NCI-H1436 treated with DMSO at 0.1 percent for 48 hours (cell line): ENCODE measurements around the gene NFASC.

ENCODE experiments used
- DNase-seq: peaks from one replicate; lab custom pipeline; 2025; lab: John Stamatoyannopoulos, UW

NFASC gene

DNA sequence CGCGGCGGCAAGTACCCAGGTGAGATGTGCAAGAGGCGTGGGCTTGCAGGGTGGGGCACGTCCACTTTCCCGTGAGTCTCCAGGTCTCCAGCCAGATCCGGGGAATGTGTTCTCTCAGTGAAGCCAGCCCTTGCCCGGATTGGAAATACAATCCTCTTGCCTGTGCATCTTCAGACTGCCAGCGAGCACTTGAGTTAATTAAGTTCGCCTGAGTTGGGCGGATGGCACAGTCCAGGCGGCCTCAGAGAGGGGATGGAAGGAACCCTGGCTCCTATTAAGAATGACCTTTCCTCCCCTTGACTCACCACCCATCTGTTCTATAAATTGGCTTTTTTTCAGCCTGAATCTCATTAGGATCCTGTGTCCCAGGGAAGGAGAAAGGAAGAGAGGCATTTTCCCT is 139.0 kb downstream of the NFASC start:
- DNase-seq, result no peak

DNA sequence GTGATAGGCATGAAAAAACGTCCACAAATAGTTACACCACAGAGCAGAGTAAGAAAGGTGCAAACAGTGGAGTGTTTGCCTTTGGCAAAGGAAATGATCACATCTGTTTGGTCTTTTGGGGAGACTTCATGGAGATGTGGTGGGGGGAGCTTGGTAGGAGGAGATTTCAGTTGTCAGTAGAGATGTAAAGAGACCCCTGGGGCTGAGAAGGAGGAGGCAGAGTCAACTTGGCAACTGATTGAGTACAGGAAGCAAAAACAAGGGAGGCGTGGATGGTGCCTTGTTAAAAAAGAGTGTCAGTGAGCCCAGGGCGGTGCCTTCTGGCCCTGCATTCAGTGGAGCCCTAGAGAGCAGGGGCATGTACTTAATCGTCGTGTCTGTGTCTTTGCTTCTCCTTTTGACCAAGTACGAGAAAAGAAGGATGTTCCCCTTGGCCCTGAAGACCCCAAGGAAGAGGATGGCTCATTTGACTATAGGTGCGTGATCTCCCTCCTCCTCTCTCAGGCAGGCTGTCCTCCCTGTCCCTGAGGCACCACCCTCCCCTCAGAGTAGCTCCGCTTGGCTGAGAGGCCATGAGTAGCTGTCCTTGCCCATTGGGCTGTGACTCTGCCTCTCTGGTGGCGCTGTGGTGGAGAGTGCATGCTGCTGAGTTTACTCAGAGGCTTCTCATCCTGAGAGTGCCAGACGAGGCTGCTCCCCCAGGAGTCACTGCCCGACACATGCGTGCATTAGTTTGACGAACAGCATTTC is 141.9 kb downstream of the NFASC start:
- peak; percentile 12 for DNase-seq

DNA sequence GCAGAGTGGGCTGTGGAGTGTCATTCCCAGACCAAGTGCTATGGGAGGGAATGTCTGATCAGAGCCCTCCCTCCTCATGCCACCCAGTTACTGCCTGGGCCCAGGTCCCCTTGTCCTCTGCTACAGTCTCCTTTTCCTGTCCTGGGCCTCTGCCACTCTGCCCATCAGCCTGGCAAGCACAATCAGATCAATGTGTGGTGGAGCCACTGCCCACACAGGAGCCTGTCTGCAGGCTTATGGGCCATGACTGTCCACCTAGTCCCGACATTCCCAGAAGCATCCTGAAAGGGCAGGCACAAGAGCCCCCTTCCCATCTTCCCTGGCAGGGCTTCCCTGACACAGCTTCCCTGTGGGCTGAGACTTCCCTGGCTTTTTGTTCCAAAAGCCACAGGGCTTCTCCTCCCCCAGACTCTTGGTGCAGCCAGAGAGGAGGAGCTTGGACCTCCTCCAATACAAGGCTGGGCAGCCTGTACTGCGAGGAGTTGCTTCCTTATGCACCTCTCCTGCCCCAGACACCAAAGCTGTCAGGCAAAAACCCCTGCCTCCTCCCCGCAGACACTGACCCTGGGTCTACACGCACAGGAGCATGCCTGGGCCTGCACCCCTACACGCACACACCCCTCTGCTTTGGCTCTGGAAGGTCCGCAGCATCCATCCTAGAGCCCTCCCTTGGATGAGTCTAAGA is 143.2 kb downstream of the NFASC start:
- no peak for DNase-seq

GRCh38 chr1:205014783-205015182 is 144.1 kb downstream of the NFASC start:
- DNase-seq, result no peak

DNA sequence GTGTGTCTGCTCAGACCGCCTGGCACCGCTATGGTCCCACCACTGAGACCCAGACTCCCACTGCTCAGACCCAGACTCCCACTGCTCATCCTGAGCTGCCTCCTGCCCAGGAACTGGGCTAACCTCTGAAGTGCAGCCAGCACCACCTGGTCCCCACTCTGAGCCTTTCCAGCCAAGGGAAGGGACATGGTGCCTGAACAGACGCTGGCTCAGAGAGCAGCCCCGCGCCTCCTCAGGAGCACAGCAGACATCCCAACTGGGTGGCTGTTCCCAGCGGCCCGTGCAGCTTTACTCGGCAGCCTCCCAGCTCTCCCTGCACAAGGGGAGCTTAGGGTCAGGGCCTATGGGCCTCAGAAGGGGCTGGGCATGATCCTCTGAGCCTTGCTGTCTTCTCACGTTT is 144.6 kb downstream of the NFASC start:
- no peak for DNase-seq

- no peak for DNase-seq
Observed at GRCh38 chr1:205016075-205016474, 145.4 kb downstream of the NFASC start.

DNA sequence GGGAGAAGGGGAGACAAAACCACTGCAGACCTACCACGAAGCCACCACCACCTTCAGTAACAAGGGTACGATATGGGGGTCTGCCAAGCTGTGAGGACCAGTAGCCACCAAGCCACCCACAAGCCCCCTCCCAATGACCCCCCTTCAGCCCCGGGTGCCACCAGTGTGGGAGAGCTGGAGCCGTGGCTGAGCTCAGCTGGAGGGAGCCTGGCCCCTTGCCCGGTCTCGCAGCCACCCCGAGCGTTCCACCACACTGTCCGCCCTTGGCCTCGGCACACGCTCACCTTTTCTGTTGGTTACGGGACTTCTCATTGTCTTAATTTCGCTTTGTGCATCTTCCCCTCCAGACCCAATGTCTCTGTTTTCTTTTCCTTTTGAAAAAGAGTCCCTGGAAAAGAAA is 145.9 kb downstream of the NFASC start:
- no peak for DNase-seq

DNA sequence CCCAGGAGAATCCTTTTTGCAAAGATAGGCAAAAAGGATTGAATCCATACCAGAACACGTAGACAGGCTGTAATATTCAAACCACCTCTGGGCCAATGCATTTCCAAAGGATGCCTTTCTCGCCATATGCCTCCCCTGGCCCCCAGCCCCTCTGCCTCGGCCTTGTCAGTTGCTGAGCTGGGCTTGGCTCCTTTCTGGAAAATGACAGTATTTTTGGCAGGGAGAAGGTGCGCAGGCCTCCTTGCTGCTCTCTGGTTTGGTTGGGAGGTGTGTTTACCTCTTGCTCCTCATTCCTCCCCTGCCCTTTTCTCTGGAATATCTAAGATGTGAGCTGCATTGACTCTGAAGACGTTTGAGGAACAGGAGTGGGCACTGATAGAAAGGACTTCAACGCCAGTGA is 146.3 kb downstream of the NFASC start:
- no peak for DNase-seq

GRCh38 chr1:205017766-205018165 is 147.1 kb downstream of the NFASC start:
- no peak for DNase-seq

DNA sequence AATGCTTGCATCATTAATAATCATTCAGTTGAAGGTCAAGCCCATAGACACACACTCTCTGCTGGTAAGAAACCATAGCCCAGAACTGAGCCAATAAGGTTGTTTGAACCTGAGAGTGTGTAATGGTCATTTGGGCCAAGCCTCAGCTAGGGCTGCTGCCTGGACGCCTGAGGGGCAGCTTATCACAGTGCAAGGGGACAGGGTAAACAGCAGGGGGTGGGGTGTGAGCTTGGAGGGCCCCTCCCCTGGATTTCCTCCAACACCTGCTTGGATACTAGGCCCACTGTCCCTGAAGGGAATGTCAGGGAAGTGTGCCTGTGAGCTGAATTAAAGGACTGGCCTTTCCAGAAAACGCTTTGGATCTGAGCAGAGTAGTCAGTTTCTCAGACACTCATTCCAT is 147.7 kb downstream of the NFASC start:
- DNase-seq, result no peak

DNA sequence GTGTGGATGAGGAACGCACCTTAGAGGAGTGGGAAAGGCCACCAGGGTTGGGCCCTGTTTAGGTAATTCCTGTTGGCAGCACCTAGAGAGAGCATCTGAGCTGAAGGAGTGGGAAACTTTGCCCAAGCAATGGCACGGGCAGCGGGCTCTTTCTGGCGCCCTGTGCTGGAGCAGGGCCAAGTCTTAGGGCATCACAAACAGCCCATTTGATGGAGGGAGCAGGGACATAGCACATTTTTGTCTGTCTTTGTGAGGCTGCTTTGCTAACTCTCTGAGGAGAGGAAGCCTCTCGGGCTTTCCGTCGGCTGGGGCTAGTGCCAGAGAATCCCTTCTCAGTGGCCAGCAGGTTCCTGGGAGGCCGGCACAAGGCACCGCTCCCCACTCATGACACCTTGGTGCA is 149.8 kb downstream of the NFASC start:
- no peak for DNase-seq

DNA sequence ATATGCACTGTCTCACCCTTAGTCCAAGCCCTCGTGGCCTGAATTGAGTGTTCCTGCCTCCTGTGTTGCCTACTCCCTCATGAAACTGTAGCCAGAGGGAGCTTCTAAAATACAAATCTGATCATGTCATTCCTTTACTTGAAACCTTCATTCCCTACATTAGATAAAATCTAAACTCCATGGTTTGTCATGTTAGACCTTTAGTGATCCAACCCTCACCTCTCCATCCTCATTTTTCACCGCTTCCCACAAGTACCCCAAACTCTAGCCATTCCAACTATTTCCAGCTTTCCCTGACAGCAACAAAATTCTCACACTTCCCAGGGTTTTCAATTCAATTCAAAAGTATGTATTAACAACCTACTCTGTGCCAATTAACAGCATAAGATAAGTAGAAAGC is 154.0 kb downstream of the NFASC start:
- DNase-seq, result no peak

GRCh38 chr1:205025239-205025638 is 154.6 kb downstream of the NFASC start:
- DNase-seq, result no peak

- no peak for DNase-seq
Observed at GRCh38 chr1:205026181-205026580, 155.5 kb downstream of the NFASC start.

- no peak for DNase-seq
Observed at GRCh38 chr1:205028390-205028789, 157.7 kb downstream of the NFASC start.

DNA sequence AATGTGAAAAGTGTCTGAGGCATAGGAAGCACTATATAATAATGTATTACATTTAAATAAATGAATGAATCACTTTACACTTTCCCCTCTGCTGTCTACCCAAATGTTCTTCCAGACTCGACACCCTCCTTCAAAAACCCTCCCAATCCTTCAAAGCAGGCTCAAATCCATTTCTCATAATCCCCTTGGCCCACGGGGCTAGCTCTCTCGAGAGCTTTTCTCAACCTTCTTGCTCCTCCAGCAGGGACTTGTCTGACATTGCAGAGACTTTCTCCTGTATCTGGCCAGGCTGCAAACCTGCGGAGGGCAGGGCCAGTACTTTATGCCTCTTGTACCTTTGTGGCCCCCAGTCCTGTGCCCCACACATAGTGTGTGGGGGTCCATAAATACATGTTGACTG is 158.3 kb downstream of the NFASC start:
- no peak for DNase-seq

DNA sequence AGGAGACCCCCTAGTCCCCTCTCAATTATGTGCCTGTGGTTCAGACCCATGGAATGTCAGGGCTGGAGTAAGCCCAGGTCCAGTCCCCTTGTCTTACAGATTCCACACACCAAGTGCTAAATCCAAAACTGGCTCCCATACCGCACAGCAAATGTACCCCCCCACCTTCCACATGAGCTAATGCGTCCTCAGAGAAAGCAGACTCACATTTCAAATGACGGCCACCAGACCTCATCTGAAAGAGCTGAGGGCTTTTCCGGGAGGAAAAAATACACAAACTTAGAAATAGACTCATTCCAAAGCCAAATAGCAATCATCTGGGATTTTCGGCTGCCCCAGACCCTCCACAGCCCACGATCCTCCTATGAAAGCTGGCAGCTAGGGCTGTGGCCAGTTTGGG is 159.6 kb downstream of the NFASC start:
- DNase-seq, result no peak

- DNase-seq, result peak; percentile 82
Observed at GRCh38 chr1:205030896-205031295, 160.2 kb downstream of the NFASC start.

GRCh38 chr1:205032508-205032907 is 161.8 kb downstream of the NFASC start:
- no peak for DNase-seq

DNA sequence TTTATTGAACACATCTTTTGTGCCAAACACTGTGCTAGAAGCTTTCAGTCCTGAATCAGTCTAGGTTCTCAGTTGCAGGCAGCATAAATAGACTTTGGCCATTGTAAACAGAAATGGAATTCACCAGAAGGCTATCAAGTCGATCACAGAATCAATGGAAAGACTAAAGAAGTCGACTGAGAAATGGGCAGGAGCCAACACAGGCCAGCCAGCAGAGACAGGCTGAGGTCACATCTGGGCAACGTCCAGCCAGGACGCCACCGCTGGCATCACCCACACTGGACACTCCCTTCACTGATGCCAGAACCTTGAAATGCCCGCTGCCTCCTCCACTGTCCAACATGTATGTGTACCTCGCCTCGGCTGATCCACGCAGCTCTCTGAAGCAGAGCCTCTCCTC is 166.9 kb downstream of the NFASC start:
- DNase-seq, result no peak

DNA sequence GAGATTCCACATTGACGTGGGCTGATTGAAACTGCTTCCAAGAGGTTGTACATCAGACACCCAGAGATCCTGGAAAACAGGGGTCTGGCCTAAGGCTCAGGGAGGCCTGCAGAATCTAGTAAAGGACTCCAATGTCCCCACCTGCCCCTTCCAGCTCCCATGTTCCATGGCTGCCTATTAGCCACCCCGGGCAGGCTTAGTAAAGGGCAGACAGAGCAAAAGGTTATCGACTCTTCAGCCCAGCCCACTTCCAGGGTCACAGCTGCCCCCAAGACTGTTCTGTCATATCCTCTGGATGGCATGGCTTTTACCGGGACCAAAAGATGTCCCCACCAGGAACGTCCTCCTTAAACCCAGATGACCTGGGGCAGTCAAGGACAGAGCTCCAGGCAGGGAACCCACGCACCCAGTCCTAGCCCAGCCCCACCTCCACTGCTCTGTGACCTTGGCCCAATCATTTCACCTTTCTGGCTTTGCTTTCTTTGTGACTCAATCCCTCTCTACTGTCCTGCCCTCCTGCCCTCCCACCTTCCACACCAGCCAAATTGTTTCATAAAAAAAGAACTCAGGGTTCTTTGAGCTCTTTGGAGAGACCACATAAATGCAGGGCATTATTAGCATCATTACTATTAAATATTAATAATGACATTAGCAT is 167.6 kb downstream of the NFASC start:
- DNase-seq, result no peak

DNA sequence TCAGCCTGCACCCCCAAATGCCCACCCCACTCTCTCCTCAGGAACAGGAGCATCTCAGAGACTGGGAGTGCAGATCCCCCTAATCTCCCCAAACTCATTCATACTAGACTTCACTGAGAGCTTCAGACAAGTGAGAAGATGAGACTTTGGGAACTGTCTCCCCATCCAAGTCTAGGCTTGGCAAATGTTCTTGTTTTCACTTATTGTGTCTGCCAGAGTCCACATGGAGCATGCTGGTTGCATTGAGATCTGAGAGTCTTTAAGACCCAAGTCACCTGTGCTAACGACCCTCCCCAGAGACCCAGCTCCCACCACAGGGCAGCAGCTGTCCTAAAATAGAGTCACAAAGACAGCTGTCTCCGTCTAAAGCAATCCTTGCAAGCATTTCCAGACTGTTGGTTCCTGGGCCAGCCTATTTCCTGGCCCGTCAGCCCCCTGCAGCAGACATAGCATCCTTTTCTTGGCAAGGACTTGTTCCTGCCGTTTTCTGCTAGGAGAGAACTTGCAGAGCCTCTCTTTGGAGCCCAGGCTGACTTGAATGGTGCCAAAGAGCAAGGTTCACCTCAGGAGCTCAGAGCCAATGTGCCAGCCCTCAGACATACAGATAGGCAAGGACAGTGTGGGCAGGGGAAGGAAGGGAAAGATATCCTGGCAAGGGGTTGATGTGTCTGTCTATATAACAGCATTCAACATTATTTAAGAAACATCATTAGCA is 170.5 kb downstream of the NFASC start:
- DNase-seq, result no peak
